ENCODE results near the gene PSMC6.

PSMC6 gene

GRCh38 chr14:52678591-52678990, 28.4 kb upstream of the PSMC6 start:
- H3K27ac Mint-ChIP-seq = no peak overlapping the region
- H3K4me1 Mint-ChIP-seq = no peaks in the 10 kb centered on the region
- no peaks in the 10 kb centered on the region for H3K27me3 Mint-ChIP-seq (ENCODE audit: low read depth)
- peak in 1 of 3 experiments; percentile 22 for TF ChIP-seq CTCF (IDR thresholded peaks at IDR 0.05; ENCODE audit: unreplicated experiment in 3 of 3)
- no peaks in the 10 kb centered on the region for H3K9me3 Mint-ChIP-seq
- H3K36me3 Mint-ChIP-seq (ENCODE audit: low read depth) = peaks cover 24% of the 10 kb centered on the region
- H3K4me3 Mint-ChIP-seq = no peak overlapping the region

- Mint-ChIP-seq H3K36me3 (ENCODE audit: low read depth) (peaks cover 6% of the 10 kb centered on the region), H3K9me3 (no peaks in the 10 kb centered on the region), H3K4me3 (no peak overlapping the region), H3K27me3 (ENCODE audit: low read depth) (no peaks in the 10 kb centered on the region), H3K4me1 (no peaks in the 10 kb centered on the region), H3K27ac (no peak overlapping the region)
- TF ChIP-seq CTCF (IDR thresholded peaks at IDR 0.05; ENCODE audit: unreplicated experiment in 3 of 3) = no peak
Observed at GRCh38 chr14:52683985-52684520, 22.9 kb upstream of the PSMC6 start.

GRCh38 chr14:52686176-52686575, 20.8 kb upstream of the PSMC6 start:
- H3K4me1 Mint-ChIP-seq = no peaks in the 10 kb centered on the region
- H3K4me3 Mint-ChIP-seq = no peak overlapping the region
- H3K27me3 Mint-ChIP-seq (ENCODE audit: low read depth) = no peaks in the 10 kb centered on the region
- no peak overlapping the region for H3K27ac Mint-ChIP-seq
- no peaks in the 10 kb centered on the region for H3K9me3 Mint-ChIP-seq
- H3K36me3 Mint-ChIP-seq (ENCODE audit: low read depth) = no peaks in the 10 kb centered on the region
- TF ChIP-seq CTCF (IDR thresholded peaks at IDR 0.05; ENCODE audit: unreplicated experiment in 3 of 3) = no peak

- no peak overlapping the region for H3K4me3 Mint-ChIP-seq
Observed at GRCh38 chr14:52690983-52691760, 15.8 kb upstream of the PSMC6 start.

GRCh38 chr14:52692248-52692962, 14.6 kb upstream of the PSMC6 start:
- peak overlapping the region; percentile 8 to 65 (median 58) for H3K4me3 Mint-ChIP-seq
- H3K4me1 Mint-ChIP-seq = peaks cover 11% of the 10 kb centered on the region
- no peaks in the 10 kb centered on the region for H3K36me3 Mint-ChIP-seq (ENCODE audit: low read depth)
- H3K27me3 Mint-ChIP-seq (ENCODE audit: low read depth) = no peaks in the 10 kb centered on the region
- no peaks in the 10 kb centered on the region for H3K9me3 Mint-ChIP-seq
- no peak overlapping the region for H3K27ac Mint-ChIP-seq
- no peak for TF ChIP-seq CTCF (IDR thresholded peaks at IDR 0.05; ENCODE audit: unreplicated experiment in 3 of 3)

More at GRCh38 chr14:52690983-52691760, 15.8 kb upstream of the PSMC6 start:
- Mint-ChIP-seq H3K9me3 (no peaks in the 10 kb centered on the region), H3K4me1 (peaks cover 11% of the 10 kb centered on the region), H3K36me3 (ENCODE audit: low read depth) (no peaks in the 10 kb centered on the region), H3K27me3 (ENCODE audit: low read depth) (no peaks in the 10 kb centered on the region), H3K27ac (no peak overlapping the region)
- no peak for TF ChIP-seq CTCF (IDR thresholded peaks at IDR 0.05; ENCODE audit: unreplicated experiment in 3 of 3)
